ENCODE results near the gene CPEB3. TPM values are rescaled to one million over a fixed set of nuclear protein-coding genes. Genes with fewer than 3 reads are reported as not detected.
"Not testable (repeated sequence)": the region's sequence is repeated elsewhere in the genome, so short reads cannot be mapped to it uniquely, and the experiment has no call there.

The CPEB3 gene
- total and polyA plus RNA-seq, 2 experiments from 2014 or later: 5.0 to 8.3 TPM

GRCh38 chr10:92052088-92052487 lies 238.8 kb downstream of the CPEB3 start:
- H3K4me1 ChIP-seq (ENCODE audit: low read depth): no peaks in the 10 kb centered on the region
- no peak overlapping the region for H3K4me3 ChIP-seq
- no peaks in the 10 kb centered on the region for H3K27me3 ChIP-seq
- H3K36me3 ChIP-seq: no peaks in the 10 kb centered on the region
- DNase-seq (ENCODE audit: low read depth in 1 of 2, low spot score in 1 of 2): no peak
- H3K9me3 ChIP-seq (ENCODE audit: low read depth): no peaks in the 10 kb centered on the region
- no peak for TF ChIP-seq CTCF (IDR thresholded peaks at IDR 0.05; ENCODE audit: low read depth, low read length)
- H3K27ac ChIP-seq: no peak overlapping the region

- TF ChIP-seq CTCF (IDR thresholded peaks at IDR 0.05; ENCODE audit: low read depth, low read length): no peak
- no peak overlapping the region for H3K27ac ChIP-seq
- H3K9me3 ChIP-seq (ENCODE audit: low read depth): no peaks in the 10 kb centered on the region
- H3K36me3 ChIP-seq: no peaks in the 10 kb centered on the region
- H3K4me3 ChIP-seq: no peak overlapping the region
- H3K4me1 ChIP-seq (ENCODE audit: low read depth): no peaks in the 10 kb centered on the region
- no peak for DNase-seq (ENCODE audit: low read depth in 1 of 2, low spot score in 1 of 2)
- H3K27me3 ChIP-seq: peaks cover 12% of the 10 kb centered on the region
These were observed 243.7 kb downstream of the CPEB3 start for GRCh38 chr10:92047215-92047614.

GRCh38 chr10:92045641-92046106 lies 245.2 kb downstream of the CPEB3 start:
- H3K27ac ChIP-seq: no peak overlapping the region
- no peaks in the 10 kb centered on the region for H3K36me3 ChIP-seq
- peak in 1 of 2 donors; percentile 27 for DNase-seq (ENCODE audit: low read depth in 1 of 2, low spot score in 1 of 2)
- H3K9me3 ChIP-seq (ENCODE audit: low read depth): no peaks in the 10 kb centered on the region
- no peaks in the 10 kb centered on the region for H3K4me1 ChIP-seq (ENCODE audit: low read depth)
- TF ChIP-seq CTCF (IDR thresholded peaks at IDR 0.05; ENCODE audit: low read depth, low read length): no peak
- H3K27me3 ChIP-seq: peaks cover 12% of the 10 kb centered on the region
- H3K4me3 ChIP-seq: no peak overlapping the region

GRCh38 chr10:92042541-92042940 lies 248.3 kb downstream of the CPEB3 start:
- Histone ChIP-seq H3K27ac (no peak overlapping the region), H3K4me3 (no peak overlapping the region), H3K9me3 (ENCODE audit: low read depth) (no peaks in the 10 kb centered on the region), H3K36me3 (no peaks in the 10 kb centered on the region), H3K4me1 (ENCODE audit: low read depth) (no peaks in the 10 kb centered on the region), H3K27me3 (peaks cover 12% of the 10 kb centered on the region)
- no peak for DNase-seq (ENCODE audit: low read depth in 1 of 2, low spot score in 1 of 2)
- TF ChIP-seq CTCF (IDR thresholded peaks at IDR 0.05; ENCODE audit: low read depth, low read length): no peak

- no peak overlapping the region for H3K4me3 ChIP-seq
- TF ChIP-seq CTCF (IDR thresholded peaks at IDR 0.05; ENCODE audit: low read depth, low read length): no peak
- no peak overlapping the region for H3K27ac ChIP-seq
- H3K36me3 ChIP-seq: no peaks in the 10 kb centered on the region
- no peaks in the 10 kb centered on the region for H3K4me1 ChIP-seq (ENCODE audit: low read depth)
- no peaks in the 10 kb centered on the region for H3K9me3 ChIP-seq (ENCODE audit: low read depth)
- H3K27me3 ChIP-seq: no peaks in the 10 kb centered on the region
- no peak for DNase-seq (ENCODE audit: low read depth in 1 of 2, low spot score in 1 of 2)
These were observed 251.9 kb downstream of the CPEB3 start for GRCh38 chr10:92038949-92039348.

GRCh38 chr10:92033070-92033469 lies 257.8 kb downstream of the CPEB3 start:
- H3K4me3 ChIP-seq; H3K27me3 ChIP-seq; H3K9me3 ChIP-seq (ENCODE audit: low read depth): not testable (repeated sequence)
- peak in 1 of 2 donors; percentile 16 for DNase-seq (ENCODE audit: low read depth in 1 of 2, low spot score in 1 of 2)
- Histone ChIP-seq H3K36me3 (peaks cover 29% of the 10 kb centered on the region), H3K4me1 (ENCODE audit: low read depth) (peaks cover 14% of the 10 kb centered on the region), H3K27ac (peak overlapping the region; percentile 16)
